Ovary (tissue), 10 donors: ENCODE measurements around the gene CAPN8. TPM values are rescaled to one million over a fixed set of nuclear protein-coding genes. Genes with fewer than 3 reads are reported as not detected.

ENCODE experiments used
- DNase-seq, 5 donors: peaks; one replicate each; pipeline ENCODE4 v3.0.0-alpha.2; 2019 to 2020
- H3K27ac ChIP-seq, 2 donors: fragments of 200-600 bp; one replicate each; pipeline versions ENCODE4 v1.5.1 to v1.8.0; 2019 to 2022
- H3K27me3 ChIP-seq: fragments of 200-600 bp; one replicate; pipeline ENCODE4 v1.8.0; 2022
- H3K36me3 ChIP-seq: fragments of 200-600 bp; sonication (generic); one replicate; pipeline ENCODE4 v1.5.1; 2019
- H3K4me1 ChIP-seq: one replicate; pipeline ENCODE4 v1.8.1; 2013; ENCODE audit warnings: mild to moderate bottlenecking, moderate library complexity; ENCODE audit not compliant: insufficient read depth
- H3K4me3 ChIP-seq: fragments of 200-600 bp; sonication (generic); one replicate; pipeline ENCODE4 v1.5.1; 2017
- H3K9me3 ChIP-seq, 2 donors: fragments of 200-600 bp in 1 of 2; sonication (generic) in 1 of 2; one replicate each; pipeline versions ENCODE4 v1.5.1 to v1.8.1; 2013 to 2019; ENCODE audit warnings: mild to moderate bottlenecking in 1 of 2, moderate library complexity in 1 of 2
- CTCF ChIP-seq, 3 donors: fragments of 450-650 bp in 2 of 3; fragments of 200-600 bp in 1 of 3; IDR thresholded peaks; one replicate each; pipeline versions ENCODE4 v1.5.1 to v1.8.0; 2016 to 2022; ENCODE audit warnings: antibody characterized with exemption in 3 of 3, mild to moderate bottlenecking in 1 of 3
- EP300 ChIP-seq: sonication (generic); formaldehyde crosslinking; IDR thresholded peaks from one replicate; pipeline ENCODE4 v1.6.1; 2017; ENCODE audit warnings: antibody characterized with exemption
- POLR2A ChIP-seq: fragments of 450-650 bp; IDR thresholded peaks from one replicate; pipeline ENCODE4 v1.6.1; 2017; ENCODE audit warnings: antibody characterized with exemption, mild to moderate bottlenecking, moderate library complexity
- WGBS, 3 donors: extraction: QIAGEN DNeasy Blood & Tissue Kit in 1 of 3; methylation state at CpG; one replicate each; pipeline versions ENCODE4 v1.1.5 to v1.1.7; 2013 to 2017; 5-methylcytosine and 5-hydroxymethylcytosine counted together
- intact Hi-C, 4 donors: fragments of 100-400 bp; cut with DNase I; formaldehyde crosslinking; loops; one replicate each; pipeline versions ENCODE4 v1.11.0 to v1.15.1; 2022 to 2023
- long read RNA-seq, 3 donors: library from polyadenylated mRNA in 2 of 3; unstranded in 2 of 3; transcript quantifications; one replicate each; pipeline ENCODE4 v2.0.0 and lab custom pipeline, GENCODE V29; 2021 to 2026
- polyA plus RNA-seq, 2 donors: library from polyadenylated mRNA; stranded (reverse); fragments of 200-250 nt in 1 of 2; fragments of 350-450 nt in 1 of 2; fragmentation: Illumina TruSeq in 1 of 2; extraction: RNeasy Lipid Tissue Mini Kit (QIAGEN cat#74804) in 1 of 2; gene quantifications; one replicate each; pipeline ENCODE4 v1.2.3, GENCODE V29; 2013 to 2014
- total RNA-seq, 7 donors: library from RNA; depleted of rRNA in 2 of 7; stranded (reverse); fragments of >200 nt in 2 of 7; fragmentation: NEBNext Ultra II Directional in 3 of 7; extraction: Animal tissue kit (Norgen Biotek cat#: 25700) in 3 of 7; gene quantifications; one replicate each; pipeline versions ENCODE4 v1.1.0 to v1.2.4, GENCODE V29; 2016 to 2023
- donor health status: DM: no; HTN: no; CAD: no; lungs with moderate emphysema.
- donor health status: DM: no; HTN: no; CAD: no.
- donor health status: Bipolar disorder and iron deficiency.
- donor health status: DM: yes; HTN: yes; CAD: no.
- donor health status: DM: no; HTN: no; CAD: no.
- donor health status: DM: yes; HTN: yes; CAD: no.

CAPN8 gene
- 1 to 10 TPM in 3 of 7 donors, under 1 TPM in 2, not detected in 2; 0.43 to 4.4 (median 1.4) TPM for total RNA-seq
- under 1 TPM; 0.10 to 0.32 TPM for polyA plus RNA-seq
- long read RNA-seq, donor 1, partial matches to known transcripts, result 1 of 2 reads
- long read RNA-seq, donor 1, other reads (novel, unspliced or antisense), result 1 of 2 reads
- long read RNA-seq, donor 2, partial matches to known transcripts, result 150 of 150 reads
- long read RNA-seq, donor 2, other reads (novel, unspliced or antisense), result 0 of 150 reads
- long read RNA-seq, donor 3, result 0 reads

DNA sequence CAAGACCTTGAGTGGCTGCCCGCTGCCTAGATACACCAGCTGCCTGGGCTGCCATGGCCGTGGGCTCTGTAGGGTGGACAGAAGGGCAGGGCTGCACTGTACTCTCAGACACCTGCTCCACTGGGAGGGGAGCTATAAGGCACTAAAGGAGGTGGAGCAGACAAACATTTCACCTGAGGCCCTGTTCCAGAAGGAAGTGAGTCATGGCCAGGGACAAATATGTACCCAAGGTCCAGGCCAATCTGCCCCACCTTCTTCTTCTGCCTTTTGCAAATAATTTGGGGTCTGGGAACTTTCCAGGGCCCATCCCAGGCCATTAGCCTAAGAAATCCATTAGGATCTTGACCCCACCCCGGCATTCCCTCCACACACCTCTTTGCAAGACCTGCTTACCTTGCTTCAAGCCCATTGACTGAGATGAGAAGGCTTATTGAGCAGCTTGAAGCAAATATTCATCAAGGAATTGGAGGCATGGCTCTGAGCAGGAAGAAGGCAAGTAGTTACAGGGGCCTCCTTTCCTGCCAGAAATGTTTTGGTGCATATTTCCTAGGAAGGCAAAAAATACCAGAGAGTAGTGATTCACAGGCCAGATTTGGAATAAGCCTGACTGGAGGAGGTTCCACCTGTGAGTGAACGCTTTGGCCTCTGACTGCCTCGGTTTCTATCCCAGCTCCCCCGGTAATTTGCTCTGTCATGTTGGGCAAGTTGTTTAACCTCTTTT is at the start of gene CAPN8:
Gene CAPN8 (minus strand): TSS at position 110 of the 721 bp plus-strand sequence. CDS start 55 bp downstream, at position 55.
- Histone ChIP-seq H3K4me1 (no peaks in the 10 kb centered on the region), H3K27me3 (no peaks in the 10 kb centered on the region), H3K27ac (no peak within 1 kb of the TSS), H3K9me3 (no peaks in the 10 kb centered on the region), H3K4me3 (no peak within 1 kb of the TSS), H3K36me3 (no peaks in the 10 kb centered on the region)
- no peak for DNase-seq
- intact Hi-C loops, result no loop called here
- TF ChIP-seq POLR2A, result no peak
- 67 to 73% (median 70%) methylated on average over 6 of the region's 6 CpGs for WGBS, 3 donors

- H3K9me3 ChIP-seq, result no peaks in the 10 kb centered on the region
- peak in 3 of 5 donors; percentile 44 to 52 (median 47) for DNase-seq
- TF ChIP-seq POLR2A, result no peak
- no peak for TF ChIP-seq CTCF (IDR thresholded peaks at IDR 0.05)
- TF ChIP-seq EP300, result no peak
- no peaks in the 10 kb centered on the region for H3K27me3 ChIP-seq
- H3K4me1 ChIP-seq, result peaks cover 14% of the 10 kb centered on the region
- 57 to 71% (median 64%) methylated on average over 9 of the region's 9 CpGs for WGBS, 3 donors
- no peaks in the 10 kb centered on the region for H3K36me3 ChIP-seq
- no peak overlapping the region for H3K4me3 ChIP-seq
- intact Hi-C loops, result loop anchor here in 1 of 4 donors (10.0 kb wide), 1 partner anchor 130 kb away; the partner anchor contains the start of gene TP53BP2
- H3K27ac ChIP-seq, result peak overlapping the region in 1 of 2 donors; percentile 7
Observed at GRCh38 chr1:223714849-223715603, 49.5 kb upstream of the CAPN8 start.

DNA sequence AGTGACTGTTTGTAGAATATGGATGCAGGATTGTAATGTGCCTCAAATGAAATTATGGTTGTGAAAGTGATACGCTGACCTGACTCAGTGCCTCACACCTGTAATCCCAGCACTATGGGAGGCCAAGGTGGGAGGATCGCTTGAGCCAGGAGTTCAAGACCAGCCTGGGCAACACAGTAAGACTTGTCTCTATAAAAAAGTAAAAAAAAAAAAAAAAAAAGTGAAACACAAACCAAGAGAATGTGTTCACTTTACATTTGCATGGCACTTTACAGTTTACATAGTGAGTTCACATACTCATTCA is 48.9 kb upstream of the CAPN8 start:
- H3K27me3 ChIP-seq, result no peaks in the 10 kb centered on the region
- no peaks in the 10 kb centered on the region for H3K36me3 ChIP-seq
- intact Hi-C loops, result loop anchor here in 1 of 4 donors (10.0 kb wide), 1 partner anchor 130 kb away; the partner anchor contains the start of gene TP53BP2
- no peak overlapping the region for H3K27ac ChIP-seq
- H3K9me3 ChIP-seq, result no peaks in the 10 kb centered on the region
- peak overlapping the region; percentile 92 for H3K4me3 ChIP-seq
- DNase-seq, result no peak
- peaks cover 14% of the 10 kb centered on the region for H3K4me1 ChIP-seq
- WGBS, 3 donors, result 74 to 92% (median 90%) methylated on average over 2 of the region's 2 CpGs
- TF ChIP-seq EP300 (no peak), CTCF (IDR thresholded peaks at IDR 0.05) (no peak), POLR2A (no peak)

- TF ChIP-seq CTCF (IDR thresholded peaks at IDR 0.05) (no peak), POLR2A (no peak), EP300 (no peak)
- Histone ChIP-seq H3K36me3 (no peaks in the 10 kb centered on the region), H3K4me1 (peaks cover 14% of the 10 kb centered on the region), H3K27ac (peak overlapping the region; percentile 91 to 93), H3K4me3 (peak overlapping the region; percentile 92), H3K9me3 (no peaks in the 10 kb centered on the region), H3K27me3 (no peaks in the 10 kb centered on the region)
- WGBS, 3 donors, result 20 to 31% (median 25%) methylated on average over 7 of the region's 7 CpGs
- DNase-seq, result no peak
- intact Hi-C loops, result loop anchor here in 3 of 4 donors (2.0 to 10.0 kb wide), 2 partner anchors 35 to 131 kb away; partner anchors contain the start of gene TP53BP2 (in 1 of the 3)
Observed at GRCh38 chr1:223713546-223714420, 48.3 kb upstream of the CAPN8 start.
